ENCODE measurements around the gene TEKTIP1.

DNA sequence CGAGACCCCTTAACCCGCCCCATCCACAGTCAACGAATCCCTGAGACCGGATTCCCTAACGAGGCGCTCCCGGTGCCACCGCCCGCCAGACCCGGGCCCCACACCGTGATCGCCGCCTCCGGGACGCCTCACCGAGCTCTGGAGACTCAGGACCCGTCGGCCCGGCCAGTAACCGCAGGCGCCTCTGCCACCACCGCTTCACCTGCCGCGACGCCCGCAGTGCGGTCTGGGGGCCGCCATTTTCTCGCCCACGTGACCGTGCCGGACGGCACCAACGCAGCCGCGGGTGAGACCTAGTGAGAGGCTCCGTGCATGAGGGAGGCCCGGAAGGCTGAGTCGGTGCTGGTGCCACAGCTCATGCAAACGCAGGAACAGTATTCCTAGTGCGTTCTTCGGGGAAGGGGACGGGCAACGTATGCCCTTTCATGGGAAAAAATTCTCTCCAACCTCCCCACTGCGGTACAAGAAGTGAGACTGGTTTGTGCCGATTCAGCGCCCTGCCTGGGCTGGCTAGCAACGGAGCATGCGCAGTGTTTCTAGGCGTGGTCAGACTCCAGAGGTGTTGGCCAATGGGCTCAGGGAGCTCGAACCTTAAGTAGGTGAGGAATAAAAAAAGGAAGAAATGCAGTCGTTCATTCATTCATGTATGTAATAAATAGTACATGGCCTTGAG is 38.4 kb upstream of the TEKTIP1 start, which contains the start of gene DOHH:
- no peak for TF ChIP-seq EZH2 (IDR thresholded peaks at IDR 0.05; ENCODE audit: borderline replicate concordance, low read length)
- TF ChIP-seq, protein P1, sequence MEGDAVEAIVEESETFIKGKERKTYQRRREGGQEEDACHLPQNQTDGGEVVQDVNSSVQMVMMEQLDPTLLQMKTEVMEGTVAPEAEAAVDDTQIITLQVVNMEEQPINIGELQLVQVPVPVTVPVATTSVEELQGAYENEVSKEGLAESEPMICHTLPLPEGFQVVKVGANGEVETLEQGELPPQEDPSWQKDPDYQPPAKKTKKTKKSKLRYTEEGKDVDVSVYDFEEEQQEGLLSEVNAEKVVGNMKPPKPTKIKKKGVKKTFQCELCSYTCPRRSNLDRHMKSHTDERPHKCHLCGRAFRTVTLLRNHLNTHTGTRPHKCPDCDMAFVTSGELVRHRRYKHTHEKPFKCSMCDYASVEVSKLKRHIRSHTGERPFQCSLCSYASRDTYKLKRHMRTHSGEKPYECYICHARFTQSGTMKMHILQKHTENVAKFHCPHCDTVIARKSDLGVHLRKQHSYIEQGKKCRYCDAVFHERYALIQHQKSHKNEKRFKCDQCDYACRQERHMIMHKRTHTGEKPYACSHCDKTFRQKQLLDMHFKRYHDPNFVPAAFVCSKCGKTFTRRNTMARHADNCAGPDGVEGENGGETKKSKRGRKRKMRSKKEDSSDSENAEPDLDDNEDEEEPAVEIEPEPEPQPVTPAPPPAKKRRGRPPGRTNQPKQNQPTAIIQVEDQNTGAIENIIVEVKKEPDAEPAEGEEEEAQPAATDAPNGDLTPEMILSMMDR (IDR thresholded peaks at IDR 0.05; ENCODE audit: low read length) = no peak
